Heart left ventricle (tissue), 13 donors: Measurements from ENCODE around the gene MRPL34.

Experiments
- POLR2A ChIP-seq, 2 donors: fragments of 450-650 bp; IDR thresholded peaks; one replicate each; pipeline ENCODE4 v1.6.1; 2017; ENCODE audit warnings: antibody characterized with exemption in 2 of 2, mild to moderate bottlenecking in 2 of 2, moderate library complexity in 2 of 2
- TF ChIP-seq, protein P1 (sequence below), 12 donors: fragments of 200-600 bp; sonication (generic) in 4 of 12; IDR thresholded peaks; one replicate each; pipeline versions ENCODE4 v1.5.0 to v1.8.0; 2018 to 2022; ENCODE audit warnings: antibody characterized with exemption in 12 of 12, mild to moderate bottlenecking in 5 of 12
- donor health status: ischemic (EF 13 %, LVEDD 7.1; RV severe dilation, severe dysfunction).
- donor health status: DM: no; HTN: yes; CAD: no.
- donor health status: DM: no; HTN: no; CAD: no.
- donor health status: ischemic (EF 25% LVEDD 6.9; RV normal size, moderate dysfunction).
- donor health status: ischemic (EF 25% LVEDD 5.7; RV mildly dilated, moderate dysfunction).
- donor health status: ischemic (EF 35%, LVEDD 5.7; RV mildly dilated, moderate dysfunction).
- donor health status: nonischemic (EF 11% LVEDD 7.7; RV severe dilation, severe dysfunction).
- donor health status: DM: yes; HTN: yes; CAD: no.
- donor health status: PGD.
- donor health status: ischemic (EF 29% LVEDD 5.4; RV normal size, mild dysfunction).
- donor health status: nonischemic (EF 23%, LVEDD 6.1; RV moderate dilation, normal function).

DNA sequence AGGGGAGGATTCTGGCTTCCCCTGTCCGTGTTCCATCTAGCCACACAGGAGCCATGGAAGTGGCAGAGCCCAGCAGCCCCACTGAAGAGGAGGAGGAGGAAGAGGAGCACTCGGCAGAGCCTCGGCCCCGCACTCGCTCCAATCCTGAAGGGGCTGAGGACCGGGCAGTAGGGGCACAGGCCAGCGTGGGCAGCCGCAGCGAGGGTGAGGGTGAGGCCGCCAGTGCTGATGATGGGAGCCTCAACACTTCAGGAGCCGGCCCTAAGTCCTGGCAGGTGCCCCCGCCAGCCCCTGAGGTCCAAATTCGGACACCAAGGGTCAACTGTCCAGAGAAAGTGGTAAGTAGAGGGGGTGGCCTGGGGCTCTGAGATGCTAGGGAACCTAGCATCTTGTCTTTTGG lies 36.9 kb upstream of the MRPL34 start:
- TF ChIP-seq, protein P1, sequence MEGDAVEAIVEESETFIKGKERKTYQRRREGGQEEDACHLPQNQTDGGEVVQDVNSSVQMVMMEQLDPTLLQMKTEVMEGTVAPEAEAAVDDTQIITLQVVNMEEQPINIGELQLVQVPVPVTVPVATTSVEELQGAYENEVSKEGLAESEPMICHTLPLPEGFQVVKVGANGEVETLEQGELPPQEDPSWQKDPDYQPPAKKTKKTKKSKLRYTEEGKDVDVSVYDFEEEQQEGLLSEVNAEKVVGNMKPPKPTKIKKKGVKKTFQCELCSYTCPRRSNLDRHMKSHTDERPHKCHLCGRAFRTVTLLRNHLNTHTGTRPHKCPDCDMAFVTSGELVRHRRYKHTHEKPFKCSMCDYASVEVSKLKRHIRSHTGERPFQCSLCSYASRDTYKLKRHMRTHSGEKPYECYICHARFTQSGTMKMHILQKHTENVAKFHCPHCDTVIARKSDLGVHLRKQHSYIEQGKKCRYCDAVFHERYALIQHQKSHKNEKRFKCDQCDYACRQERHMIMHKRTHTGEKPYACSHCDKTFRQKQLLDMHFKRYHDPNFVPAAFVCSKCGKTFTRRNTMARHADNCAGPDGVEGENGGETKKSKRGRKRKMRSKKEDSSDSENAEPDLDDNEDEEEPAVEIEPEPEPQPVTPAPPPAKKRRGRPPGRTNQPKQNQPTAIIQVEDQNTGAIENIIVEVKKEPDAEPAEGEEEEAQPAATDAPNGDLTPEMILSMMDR (IDR thresholded peaks at IDR 0.05): no peak
- no peak for TF ChIP-seq POLR2A (IDR thresholded peaks at IDR 0.05)
